GDM1 (cell line): Measurements from ENCODE around the gene MAJIN.
A peak's percentile ranks its signal among the peaks of the same experiment; 100 is the strongest.
"Not testable (repeated sequence)": the region's sequence is repeated elsewhere in the genome, so short reads cannot be mapped to it uniquely, and the experiment has no call there.

Experiments
- DNase-seq: peaks from one replicate; lab custom pipeline; 2025; lab: John Stamatoyannopoulos, UW

The MAJIN gene, protein sequence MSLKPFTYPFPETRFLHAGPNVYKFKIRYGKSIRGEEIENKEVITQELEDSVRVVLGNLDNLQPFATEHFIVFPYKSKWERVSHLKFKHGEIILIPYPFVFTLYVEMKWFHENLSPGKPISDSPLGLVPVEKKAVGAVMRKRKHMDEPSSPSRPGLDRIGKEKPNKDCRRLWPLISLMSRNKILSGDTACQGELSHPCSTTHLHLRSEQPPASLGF

DNA sequence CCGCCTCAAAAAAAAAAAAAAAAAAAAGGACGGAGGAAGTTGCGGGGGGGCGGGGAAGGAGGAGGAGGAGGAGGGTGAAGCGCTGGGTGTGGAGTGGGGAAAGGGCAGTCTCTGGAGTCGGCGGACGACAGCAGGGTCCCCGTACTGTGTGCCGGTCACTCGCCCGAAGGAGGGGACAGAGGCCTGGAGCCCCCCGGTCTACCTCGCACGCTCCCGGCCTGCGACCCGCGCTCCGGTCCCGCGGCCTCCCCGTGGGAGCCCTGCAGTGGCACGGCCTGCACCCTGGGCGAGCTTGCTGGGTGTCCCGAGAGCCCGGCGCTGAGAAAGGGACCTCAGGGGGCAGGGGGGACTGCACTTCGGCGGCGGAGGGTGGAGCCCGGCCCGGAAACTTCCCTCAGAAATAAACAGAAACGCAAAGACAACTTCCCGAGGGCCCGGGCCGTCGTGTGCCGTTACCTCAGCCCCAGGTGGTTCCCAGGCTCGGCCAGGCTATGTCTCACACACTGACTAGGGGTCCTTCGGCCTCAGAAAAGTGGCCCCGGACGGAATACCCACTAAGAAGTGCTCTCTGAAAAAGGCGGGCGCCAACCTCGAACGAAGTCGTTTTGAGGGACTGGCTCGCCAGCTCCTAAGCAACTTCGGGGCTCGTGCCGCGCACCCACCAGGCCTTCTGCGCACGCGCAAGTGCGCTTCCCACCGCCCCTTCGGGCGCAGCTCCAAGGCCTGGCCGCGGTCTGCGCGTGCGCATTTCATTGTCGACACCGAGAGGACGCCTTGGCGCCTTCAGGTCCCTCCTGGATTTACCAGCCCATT lies at the start of gene MAJIN:
MAJIN (minus strand) TSS at position 688 of the 813 bp plus-strand sequence. CDS start 12,703 bp downstream, outside the sequence.
- DNase-seq: no peak

DNA sequence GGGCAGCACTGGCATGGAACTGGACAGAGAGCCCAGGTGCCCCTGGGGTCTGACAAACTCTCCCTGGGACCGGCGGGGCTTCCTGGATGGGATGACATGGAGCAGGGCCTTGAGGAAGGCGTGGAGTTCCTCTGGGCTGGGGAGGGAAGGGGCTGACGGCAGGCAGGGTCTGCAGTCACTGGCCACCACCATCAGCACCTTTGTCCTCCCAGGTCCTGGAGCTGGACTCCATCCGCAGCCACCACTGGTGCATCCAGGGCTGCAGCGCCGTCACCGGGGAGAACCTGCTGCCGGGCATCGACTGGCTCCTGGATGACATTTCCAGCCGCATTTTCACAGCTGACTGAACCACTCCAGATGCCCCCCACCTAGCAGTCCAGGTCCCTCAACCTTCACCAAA lies 49.6 kb upstream of the MAJIN start:
- no peak for DNase-seq

DNA sequence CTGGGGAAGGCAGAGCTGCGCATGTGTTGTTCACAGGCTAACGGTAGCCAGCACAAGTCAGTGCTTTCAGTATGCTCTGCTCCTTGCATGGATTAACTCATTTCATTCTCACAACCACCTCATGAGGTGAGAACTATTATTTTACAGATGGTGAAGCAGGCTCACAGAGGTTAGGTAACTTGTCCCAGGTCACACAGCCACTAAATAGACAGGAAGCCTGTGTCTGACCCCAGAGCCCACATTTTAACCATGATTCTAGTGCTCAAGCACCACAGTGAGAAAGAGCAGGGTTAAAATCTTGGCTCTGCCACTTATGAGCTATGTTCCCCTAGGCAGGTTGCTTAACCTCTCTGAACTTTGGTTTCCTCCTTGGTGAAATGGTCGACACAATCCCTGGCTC lies 49.1 kb upstream of the MAJIN start:
- no peak for DNase-seq

DNA sequence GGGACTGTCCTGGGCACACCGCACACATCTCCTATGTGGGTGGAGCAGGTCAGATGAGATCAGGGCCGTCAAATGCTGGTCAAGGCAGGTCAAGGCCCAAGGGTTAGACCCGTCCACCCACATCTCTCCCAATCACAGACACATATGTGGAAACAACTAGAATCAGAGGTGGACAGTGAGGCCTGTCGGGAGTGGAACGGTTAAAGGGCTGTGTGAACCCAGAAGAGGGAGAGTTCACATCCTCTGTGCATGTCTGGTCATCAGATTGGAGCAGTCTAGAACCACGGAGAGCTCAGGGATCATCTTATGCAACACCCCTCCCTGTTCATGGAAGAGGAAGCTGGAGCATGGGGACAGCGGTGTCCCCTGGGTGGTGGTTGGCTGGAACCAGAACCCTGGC lies 47.9 kb upstream of the MAJIN start:
- no peak for DNase-seq

DNA sequence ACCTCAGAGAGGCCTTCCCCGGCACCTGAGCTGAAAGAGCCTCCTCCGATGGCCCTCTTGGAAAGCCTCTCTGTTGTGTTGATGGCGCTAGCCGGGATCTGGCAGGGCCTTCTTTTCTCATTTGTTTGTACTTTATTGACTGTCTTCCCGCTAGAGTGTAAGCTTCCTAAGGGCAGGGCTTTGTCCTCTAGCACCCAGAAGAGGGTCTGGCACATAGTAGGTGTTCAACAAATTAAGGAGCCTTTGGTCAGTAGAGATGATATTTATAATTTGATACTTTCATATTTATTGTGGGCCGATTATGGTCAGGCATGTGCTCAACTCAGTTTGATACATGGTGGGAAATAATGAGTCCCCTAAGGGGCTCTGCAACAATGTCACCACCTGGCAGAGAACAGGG lies 46.0 kb upstream of the MAJIN start:
- DNase-seq: no peak

GRCh38 chr11:65016705-65017104 lies 44.8 kb upstream of the MAJIN start:
- no peak for DNase-seq

DNA sequence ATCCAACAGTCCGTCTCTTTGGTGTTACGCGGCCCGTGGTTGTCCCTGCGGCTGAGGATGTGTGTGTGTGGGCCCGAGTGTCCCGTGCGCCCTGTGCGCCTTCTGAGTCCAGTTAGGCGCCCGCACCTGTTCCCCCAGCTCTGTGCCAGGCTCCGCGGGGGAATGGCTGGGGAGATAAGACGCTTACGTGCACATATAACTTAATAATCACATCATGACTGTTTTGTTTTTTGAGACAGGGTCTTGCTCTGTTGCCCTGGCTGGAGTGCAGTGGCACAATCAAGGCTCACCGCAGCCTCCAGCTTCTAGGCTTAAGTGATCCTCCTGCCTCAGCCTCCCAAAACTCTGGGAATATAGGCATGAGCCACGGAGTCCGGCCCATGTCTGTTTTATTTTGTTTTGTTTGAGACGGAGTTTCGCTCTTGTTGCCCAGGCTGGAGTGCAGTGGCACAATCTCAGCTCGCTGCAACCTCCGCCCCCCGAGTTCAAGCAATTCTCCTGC lies 42.9 kb upstream of the MAJIN start:
- DNase-seq: no peak

DNA sequence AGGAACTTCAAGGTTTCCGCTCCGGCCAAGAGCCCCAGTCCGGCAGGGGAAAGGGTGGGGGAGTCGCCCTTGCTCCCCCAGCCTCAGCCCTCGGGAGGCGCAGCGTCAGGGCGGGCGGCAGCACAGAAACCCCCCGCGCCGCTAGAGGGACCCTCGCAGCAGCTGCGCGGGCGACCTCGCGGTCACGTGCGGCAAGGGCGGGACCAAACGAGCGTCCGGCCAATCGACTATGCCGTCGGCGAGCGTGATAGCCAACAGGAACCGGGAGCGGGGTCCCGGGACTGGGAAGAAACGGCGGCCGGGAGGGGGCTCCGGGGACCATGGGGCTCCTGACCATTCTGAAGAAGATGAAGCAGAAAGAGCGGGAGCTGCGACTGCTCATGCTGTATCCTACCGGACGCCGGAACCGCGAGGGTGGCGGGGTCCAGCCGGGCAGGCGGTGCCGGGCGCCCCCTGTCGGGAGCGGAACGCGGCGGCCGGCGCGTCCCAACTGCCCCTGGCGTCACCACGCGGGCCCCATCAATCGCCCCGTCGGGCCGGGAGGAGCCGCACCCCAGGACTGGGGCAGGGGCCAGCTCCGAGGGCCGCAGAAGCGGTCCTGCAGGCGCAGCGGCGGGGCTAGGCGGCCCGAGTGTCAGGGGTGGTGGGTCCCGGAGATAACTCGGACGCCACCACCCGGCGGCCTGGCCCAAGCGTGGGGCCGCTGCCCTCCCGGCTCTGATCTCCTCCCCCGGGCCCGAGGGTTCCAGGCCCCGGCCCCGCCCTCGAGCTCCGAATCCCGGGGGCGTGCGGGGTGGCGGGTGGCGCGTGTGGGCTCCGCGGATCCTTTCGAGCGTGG lies 42.2 kb upstream of the MAJIN start, which contains the start of gene ARL2:
ARL2 (plus strand) TSS at position 273 of the 838 bp plus-strand sequence; CDS start at position 321, 48 bp downstream.
- peak; percentile 89 for DNase-seq

GRCh38 chr11:65013130-65013887 lies 41.4 kb upstream of the MAJIN start:
- peak; percentile 84 for DNase-seq

DNA sequence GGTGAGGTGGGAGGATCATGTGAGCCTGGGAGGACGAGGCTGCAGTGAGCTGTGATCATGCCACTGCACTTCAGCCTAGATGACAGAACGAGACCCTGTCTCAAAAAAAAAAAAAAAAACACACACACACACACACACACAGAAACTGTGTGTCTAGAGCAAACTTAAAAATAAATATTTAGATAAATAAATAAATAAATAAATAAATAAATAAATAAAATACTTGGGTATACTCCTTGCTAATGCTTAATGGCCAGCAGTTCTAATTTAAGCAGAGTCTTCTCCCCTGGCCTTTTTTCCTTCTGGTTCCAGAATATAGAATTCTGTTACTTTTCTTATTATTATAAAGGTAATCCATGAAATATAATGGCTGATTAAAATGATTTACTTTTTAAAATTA lies 37.0 kb upstream of the MAJIN start:
- DNase-seq: no peak

GRCh38 chr11:65008016-65008415 lies 36.1 kb upstream of the MAJIN start:
- DNase-seq: no peak

- DNase-seq: not testable (repeated sequence)
These were observed 32.1 kb upstream of the MAJIN start for GRCh38 chr11:65003968-65004367.

GRCh38 chr11:65003282-65003681 lies 31.4 kb upstream of the MAJIN start:
- no peak for DNase-seq

DNA sequence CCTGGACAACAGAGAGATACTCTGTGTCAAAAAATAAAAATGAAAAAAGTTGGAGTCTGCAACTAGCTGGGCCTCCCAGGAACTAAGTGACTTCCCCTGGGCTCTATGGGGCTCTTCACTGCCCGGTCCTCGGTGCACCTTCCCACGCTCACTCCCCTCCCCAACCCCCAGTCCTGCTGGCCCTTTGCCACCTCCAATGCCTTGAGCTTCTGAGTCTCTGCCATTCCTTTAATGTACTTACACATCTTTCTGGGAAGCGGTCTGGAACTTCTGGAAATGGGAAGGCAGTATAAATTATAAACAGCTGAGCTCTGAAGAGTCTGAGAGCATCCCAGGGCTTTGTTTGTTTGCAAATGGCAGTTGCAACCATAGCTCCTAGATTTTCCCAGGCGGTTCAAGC lies 30.8 kb upstream of the MAJIN start:
- no peak for DNase-seq

- DNase-seq: no peak
These were observed 27.6 kb upstream of the MAJIN start for GRCh38 chr11:64999478-64999877.

GRCh38 chr11:64998690-64999431 lies 27.0 kb upstream of the MAJIN start:
- no peak for DNase-seq

- DNase-seq: no peak
These were observed 26.2 kb upstream of the MAJIN start for GRCh38 chr11:64998141-64998540.

- no peak for DNase-seq
These were observed 24.9 kb upstream of the MAJIN start, which contains the start of gene BATF2 for GRCh38 chr11:64996710-64997380. Gene BATF2, minus strand, starts transcription at chr11:64996971. Its CDS starts 57 bp downstream, at chr11:64996914.

GRCh38 chr11:64996327-64996709 lies 24.4 kb upstream of the MAJIN start:
- DNase-seq: no peak

DNA sequence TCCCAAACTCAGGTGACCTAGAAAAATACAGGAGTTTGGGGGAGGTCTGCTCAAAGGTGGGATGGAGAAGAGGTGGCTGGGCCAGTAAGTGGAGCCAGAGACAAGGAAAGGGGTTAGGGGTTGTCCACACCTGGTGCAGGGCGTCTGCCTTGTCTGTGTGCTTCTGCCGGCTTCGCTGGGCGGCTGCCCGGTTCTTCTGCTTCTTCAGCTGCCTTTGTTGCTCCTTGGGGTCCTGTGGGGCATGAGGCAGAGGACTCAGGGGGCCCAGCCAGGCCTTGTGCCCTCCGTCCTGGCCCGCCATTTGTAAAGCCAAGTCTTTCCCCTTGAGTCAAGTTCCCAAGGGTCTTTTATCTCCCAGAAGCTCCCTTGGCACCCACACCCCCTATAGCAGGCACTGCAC lies 22.4 kb upstream of the MAJIN start:
- no peak for DNase-seq
